Uterus (tissue), 2 donors: ENCODE measurements around the gene PLK5.

Source experiments
- CTCF ChIP-seq, 4 experiments: fragments of 200-600 bp in 2 of 4; fragments of 450-650 bp in 2 of 4; sonication (generic) in 2 of 4; IDR thresholded peaks; one replicate each; pipeline ENCODE4 v1.5.1; 2016 to 2019; ENCODE audit warnings: antibody characterized with exemption in 4 of 4, mild to moderate bottlenecking in 2 of 4, moderate library complexity in 1 of 4
- POLR2A ChIP-seq, 2 donors: fragments of 450-650 bp; IDR thresholded peaks; one replicate each; pipeline ENCODE4 v1.6.1; 2016; ENCODE audit warnings: antibody characterized with exemption in 2 of 2, mild to moderate bottlenecking in 1 of 2, moderate library complexity in 1 of 2

DNA sequence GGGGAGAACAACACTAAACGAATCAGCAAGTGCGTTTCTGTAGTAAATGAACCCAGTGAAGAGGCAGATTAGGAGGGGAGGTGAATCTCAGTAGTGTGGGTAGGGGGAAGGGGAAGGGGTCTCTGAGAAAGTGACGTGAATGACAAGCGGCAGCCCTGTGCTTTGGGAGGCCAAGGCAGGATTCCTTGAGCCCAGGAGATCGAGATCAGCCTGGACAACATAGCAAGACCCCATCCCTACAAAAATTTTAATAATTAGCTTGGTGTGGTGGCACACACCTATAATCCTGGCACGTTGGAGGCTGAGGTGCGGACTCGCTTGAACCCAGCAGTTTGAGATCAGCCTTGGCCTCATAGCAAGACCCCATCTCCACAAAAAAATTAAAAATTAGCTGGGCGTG, 8.1 kb downstream of the PLK5 start:
- TF ChIP-seq CTCF (IDR thresholded peaks at IDR 0.05), result no peak
- TF ChIP-seq POLR2A (IDR thresholded peaks at IDR 0.05), result no peak
